ENCODE data around the gene KDF1. TPM values are rescaled to one million over a fixed set of nuclear protein-coding genes. Genes with fewer than 3 reads are reported as not detected.

Gene KDF1
- total RNA-seq, 2 experiments from 2014 or later, result 0.18 to 0.27 TPM

GRCh38 chr1:26913754-26914619, 46.3 kb downstream of the KDF1 start, which contains the start of gene NR0B2:
TSS of gene NR0B2 (minus strand) at chr1:26913975. CDS start at chr1:26913940, 35 bp downstream.
- ChIA-PET POLR2A (interaction anchor here (2.3 kb wide), 1 partner anchor 14 kb away, joined by 8 read pairs; the partner anchor contains the start of gene GPATCH3), CTCF (interaction anchor here (1.3 kb wide), 1 partner anchor 84 kb away, joined by 6 read pairs; no protein-coding TSS in a partner anchor)
- no peak within 1 kb of the TSS for H3K4me3 Mint-ChIP-seq
- no peaks in the 10 kb centered on the region for H3K9me3 Mint-ChIP-seq
- H3K27ac Mint-ChIP-seq, result no peak within 1 kb of the TSS
- no peak for TF ChIP-seq CTCF (IDR thresholded peaks at IDR 0.05)
- DNase-seq (no peak), ATAC-seq (no peak)
- no peaks in the 10 kb centered on the region for H3K27me3 Mint-ChIP-seq
- no peaks in the 10 kb centered on the region for H3K36me3 Mint-ChIP-seq (ENCODE audit: low read depth)
- H3K4me1 Mint-ChIP-seq (ENCODE audit: low read depth), result no peaks in the 10 kb centered on the region
- intact Hi-C loops (cut with micrococcal nuclease), result no loop called here

GRCh38 chr1:26913389-26913753, 46.9 kb downstream of the KDF1 start:
- ChIA-PET CTCF (interaction anchor here (1.3 kb wide), 2 partner anchors 13 to 84 kb away, joined by 4 to 6 read pairs; partner anchors contain the start of gene GPATCH3), POLR2A (interaction anchor here (2.3 kb wide), 1 partner anchor 13 kb away, joined by 8 read pairs; the partner anchor contains the start of gene GPATCH3)
- Mint-ChIP-seq H3K36me3 (ENCODE audit: low read depth) (no peaks in the 10 kb centered on the region), H3K4me3 (no peak overlapping the region), H3K4me1 (ENCODE audit: low read depth) (no peaks in the 10 kb centered on the region), H3K27me3 (no peaks in the 10 kb centered on the region), H3K27ac (no peak overlapping the region), H3K9me3 (no peaks in the 10 kb centered on the region)
- DNase-seq, result no peak
- no peak for TF ChIP-seq CTCF (IDR thresholded peaks at IDR 0.05)
- ATAC-seq, result no peak
- intact Hi-C loops (cut with micrococcal nuclease), result no loop called here

- no peaks in the 10 kb centered on the region for H3K4me1 Mint-ChIP-seq (ENCODE audit: low read depth)
- no peak overlapping the region for H3K4me3 Mint-ChIP-seq
- DNase-seq, result no peak
- H3K27ac Mint-ChIP-seq, result no peak overlapping the region
- H3K36me3 Mint-ChIP-seq (ENCODE audit: low read depth), result no peaks in the 10 kb centered on the region
- no peaks in the 10 kb centered on the region for H3K27me3 Mint-ChIP-seq
- ChIA-PET POLR2A (interaction anchor here (2.3 kb wide), 1 partner anchor 12 kb away, joined by 8 read pairs; the partner anchor contains the start of gene GPATCH3), CTCF (interaction anchor here (1.3 kb wide), 1 partner anchor 11 kb away, joined by 4 read pairs; the partner anchor contains the start of gene GPATCH3)
- no peak for TF ChIP-seq CTCF (IDR thresholded peaks at IDR 0.05)
- H3K9me3 Mint-ChIP-seq, result no peaks in the 10 kb centered on the region
- ATAC-seq, result no peak
- intact Hi-C loops (cut with micrococcal nuclease), result no loop called here
Observed at GRCh38 chr1:26912147-26912490, 48.1 kb downstream of the KDF1 start.

GRCh38 chr1:26911399-26912146, 48.7 kb downstream of the KDF1 start:
- Mint-ChIP-seq H3K9me3 (no peaks in the 10 kb centered on the region), H3K4me1 (ENCODE audit: low read depth) (no peaks in the 10 kb centered on the region), H3K36me3 (ENCODE audit: low read depth) (no peaks in the 10 kb centered on the region), H3K27ac (no peak overlapping the region), H3K4me3 (no peak overlapping the region), H3K27me3 (no peaks in the 10 kb centered on the region)
- ChIA-PET CTCF (interaction anchor here (0.7 kb wide), 1 partner anchor 86 kb away, joined by 3 read pairs; no protein-coding TSS in a partner anchor), POLR2A (interaction anchor here (0.8 to 1.0 kb wide), 2 partner anchors 12 to 39 kb away, joined by 3 read pairs; partner anchors contain the start of gene GPATCH3)
- no peak for TF ChIP-seq CTCF (IDR thresholded peaks at IDR 0.05)
- ATAC-seq, result no peak
- no peak for DNase-seq
- intact Hi-C loops (cut with micrococcal nuclease), result no loop called here
